Gastrocnemius medialis (tissue), 4 donors: ENCODE results near the gene C3orf70.

Experiments used
- CTCF ChIP-seq, 5 experiments: fragments of 450-650 bp in 3 of 5; fragments of 200-600 bp in 2 of 5; sonication (generic) in 2 of 5; IDR thresholded peaks in 4 of 5; conservative IDR thresholded peaks in 1 of 5; 1 replicate in 4 of 5; 2 replicates in 1 of 5; pipeline ENCODE4 v1.5.1; 2016 to 2019; ENCODE audit warnings: antibody characterized with exemption in 5 of 5, mild to moderate bottlenecking in 3 of 5, moderate library complexity in 3 of 5
- POLR2A ChIP-seq, 2 donors: fragments of 450-650 bp; IDR thresholded peaks; one replicate each; pipeline ENCODE4 v1.6.1; 2017; ENCODE audit warnings: antibody characterized with exemption in 2 of 2, mild to moderate bottlenecking in 2 of 2, moderate library complexity in 2 of 2

- no peak for TF ChIP-seq CTCF (IDR thresholded peaks at IDR 0.05 in 4 of 5, conservative IDR thresholded peaks at IDR 0.05 in 1 of 5)
- TF ChIP-seq POLR2A (IDR thresholded peaks at IDR 0.05) = no peak
Measured at GRCh38 chr3:185175370-185175987, 22.6 kb upstream of the C3orf70 start.
